ENCODE data around the gene COL18A1.
"Not testable (repeated sequence)": the region's sequence is repeated elsewhere in the genome, so short reads cannot be mapped to it uniquely, and the experiment has no call there.

Gene COL18A1

GRCh38 chr21:45558044-45558721, 153.2 kb downstream of the COL18A1 start:
- DNase-seq (ENCODE audit: extremely low read depth, low read depth), result no peak
- no peak for TF ChIP-seq CTCF (IDR thresholded peaks at IDR 0.05; ENCODE audit: low read depth, low read length)

- DNase-seq (ENCODE audit: extremely low read depth, low read depth), result no peak
- no peak for TF ChIP-seq CTCF (IDR thresholded peaks at IDR 0.05; ENCODE audit: low read depth, low read length)
Observed at GRCh38 chr21:45559216-45560105, 154.5 kb downstream of the COL18A1 start.

GRCh38 chr21:45560106-45561021, 155.4 kb downstream of the COL18A1 start:
- DNase-seq (ENCODE audit: extremely low read depth, low read depth), result no peak
- no peak for TF ChIP-seq CTCF (IDR thresholded peaks at IDR 0.05; ENCODE audit: low read depth, low read length)

- not testable (repeated sequence) for DNase-seq (ENCODE audit: extremely low read depth, low read depth)
Observed at GRCh38 chr21:45561241-45561640, 156.3 kb downstream of the COL18A1 start.

GRCh38 chr21:45562402-45562801, 157.4 kb downstream of the COL18A1 start:
- DNase-seq (ENCODE audit: extremely low read depth, low read depth), result no peak
- TF ChIP-seq CTCF (IDR thresholded peaks at IDR 0.05; ENCODE audit: low read depth, low read length), result no peak

- TF ChIP-seq CTCF (IDR thresholded peaks at IDR 0.05; ENCODE audit: low read depth, low read length), result no peak
- DNase-seq (ENCODE audit: extremely low read depth, low read depth), result no peak
Observed at GRCh38 chr21:45562965-45563364, 158.0 kb downstream of the COL18A1 start.
